Psoas muscle (tissue), 8 donors: ENCODE data around the gene RPTOR. TPM values are rescaled to one million over a fixed set of nuclear protein-coding genes. Genes with fewer than 3 reads are reported as not detected.

Experiments
- ATAC-seq, 4 donors: fragments of 200-7000 bp; cut with Tn5 transposase; one replicate each; pipeline ENCODE4 v1.9.1; 2020; ENCODE audit warnings: moderate library complexity in 3 of 4, mild to moderate bottlenecking in 2 of 4
- DNase-seq, 2 donors: peaks; one replicate each; pipeline ENCODE4 v3.0.0-alpha.2; 2020
- H3K27ac ChIP-seq: fragments of 200-600 bp; one replicate; pipeline ENCODE4 v1.8.0; 2022
- H3K27me3 ChIP-seq, 3 donors: fragments of 200-600 bp in 1 of 3; one replicate each; pipeline versions ENCODE4 v1.6.1 to v1.8.0; 2013 to 2022; ENCODE audit warnings: low read length in 2 of 3, mild to moderate bottlenecking in 2 of 3, moderate library complexity in 1 of 3; ENCODE audit not compliant: insufficient read depth in 3 of 3
- H3K36me3 ChIP-seq, 2 donors: fragments of 200-600 bp in 1 of 2; one replicate each; pipeline versions ENCODE4 v1.6.1 to v1.8.0; 2013 to 2022; ENCODE audit warnings: low read depth in 1 of 2, mild to moderate bottlenecking in 1 of 2, moderate library complexity in 1 of 2; ENCODE audit not compliant: insufficient read depth in 1 of 2
- H3K4me1 ChIP-seq: fragments of 200-600 bp; one replicate; pipeline ENCODE4 v1.8.0; 2022
- H3K4me3 ChIP-seq: fragments of 200-600 bp; one replicate; pipeline ENCODE4 v1.8.0; 2022; ENCODE audit warnings: mild to moderate bottlenecking
- H3K9me3 ChIP-seq: fragments of 200-600 bp; one replicate; pipeline ENCODE4 v1.8.0; 2022
- WGBS, 3 donors: extraction: QIAGEN DNeasy Blood & Tissue Kit; methylation state at CpG; one replicate each; pipeline versions ENCODE4 v1.1.6 to v1.1.7; 2013; 5-methylcytosine and 5-hydroxymethylcytosine counted together
- intact Hi-C, 2 donors: fragments of 100-400 bp; cut with DNase I; formaldehyde crosslinking; loops; one replicate each; pipeline versions ENCODE4 v1.11.0 to v1.14.2; 2022
- polyA plus RNA-seq, 3 donors: library from polyadenylated mRNA; stranded (reverse); fragments of 200-250 nt; gene quantifications; one replicate each; pipeline ENCODE4 v1.2.3, GENCODE V29; 2013
- total RNA-seq, 4 donors: library from RNA; stranded (reverse); fragmentation: NEBNext Ultra II Directional in 2 of 4; extraction: Animal tissue kit (Norgen Biotek cat#: 25700) in 2 of 4; gene quantifications; one replicate each; pipeline versions ENCODE4 v1.2.1 to v1.2.4, GENCODE V29; 2021 to 2023
- TF ChIP-seq, protein P1 (sequence below): fragments of 200-600 bp; IDR thresholded peaks from one replicate; pipeline ENCODE4 v1.8.0; 2022; ENCODE audit warnings: antibody characterized with exemption
- donor health status: healthy with polysubstance abuse.
- donor health status: DM: no; HTN: no; CAD: no; lungs with moderate emphysema.
- donor health status: Bipolar disorder and iron deficiency.
- donor health status: healthy.
- donor health status: DM: yes; HTN: yes; CAD: no.
- donor health status: DM: no; HTN: no; CAD: no.
- donor health status: DM: no; HTN: no; CAD: no.
- donor health status: DM: yes; HTN: yes; CAD: no.

RPTOR gene
- total and polyA plus RNA-seq, 7 donors, result 13.6 to 82.2 (median 32.5) TPM

DNA sequence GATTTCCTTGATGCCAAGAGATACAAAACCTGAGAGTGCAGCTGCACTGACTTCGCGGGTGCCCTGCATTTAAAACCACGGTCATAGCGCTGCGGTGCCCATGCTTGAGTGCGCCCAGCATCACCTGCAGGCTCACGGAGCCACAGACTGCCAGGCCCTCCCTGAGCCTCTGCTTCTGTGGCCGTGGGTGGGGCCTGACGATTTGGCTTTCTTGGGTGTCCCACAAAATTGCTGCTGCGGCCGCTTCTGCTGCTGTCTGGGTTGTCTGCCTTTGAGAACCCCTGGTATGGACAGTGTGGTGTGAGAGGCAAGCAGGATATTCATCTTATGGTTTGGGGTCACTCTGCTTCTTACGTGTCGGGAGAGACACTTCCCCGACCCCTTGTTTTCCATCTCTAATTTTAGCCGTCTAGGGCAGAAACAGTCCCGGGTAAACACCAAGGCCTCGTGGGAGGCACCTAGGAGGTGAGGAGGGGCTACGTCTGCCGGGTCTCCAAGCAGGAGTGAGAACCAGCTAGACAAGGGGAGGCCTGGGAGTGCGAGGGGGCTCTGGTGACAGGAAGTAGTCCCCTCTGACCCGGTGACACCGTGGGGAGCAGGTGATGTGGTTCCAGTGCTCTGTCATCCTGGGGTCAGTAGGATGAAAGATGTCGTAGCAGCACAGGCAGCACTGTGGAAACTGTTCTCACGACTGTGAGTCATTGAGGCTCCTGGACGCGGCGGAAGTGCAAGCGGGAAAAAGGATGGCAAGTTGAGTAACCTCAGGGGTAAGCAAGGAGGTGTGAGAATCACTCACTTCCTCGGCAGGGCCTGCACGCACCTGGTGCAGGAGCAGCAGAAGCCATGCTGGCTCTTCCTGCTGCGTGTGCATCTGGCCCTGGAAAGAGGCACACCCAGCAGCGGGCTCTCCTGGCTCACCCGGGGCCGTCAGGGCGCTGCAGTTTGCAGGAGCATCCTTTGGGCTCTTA, 176.3 kb downstream of the RPTOR start:
- no peaks in the 10 kb centered on the region for H3K27me3 ChIP-seq
- no peak overlapping the region for H3K27ac ChIP-seq
- no peaks in the 10 kb centered on the region for H3K9me3 ChIP-seq
- TF ChIP-seq, protein P1, sequence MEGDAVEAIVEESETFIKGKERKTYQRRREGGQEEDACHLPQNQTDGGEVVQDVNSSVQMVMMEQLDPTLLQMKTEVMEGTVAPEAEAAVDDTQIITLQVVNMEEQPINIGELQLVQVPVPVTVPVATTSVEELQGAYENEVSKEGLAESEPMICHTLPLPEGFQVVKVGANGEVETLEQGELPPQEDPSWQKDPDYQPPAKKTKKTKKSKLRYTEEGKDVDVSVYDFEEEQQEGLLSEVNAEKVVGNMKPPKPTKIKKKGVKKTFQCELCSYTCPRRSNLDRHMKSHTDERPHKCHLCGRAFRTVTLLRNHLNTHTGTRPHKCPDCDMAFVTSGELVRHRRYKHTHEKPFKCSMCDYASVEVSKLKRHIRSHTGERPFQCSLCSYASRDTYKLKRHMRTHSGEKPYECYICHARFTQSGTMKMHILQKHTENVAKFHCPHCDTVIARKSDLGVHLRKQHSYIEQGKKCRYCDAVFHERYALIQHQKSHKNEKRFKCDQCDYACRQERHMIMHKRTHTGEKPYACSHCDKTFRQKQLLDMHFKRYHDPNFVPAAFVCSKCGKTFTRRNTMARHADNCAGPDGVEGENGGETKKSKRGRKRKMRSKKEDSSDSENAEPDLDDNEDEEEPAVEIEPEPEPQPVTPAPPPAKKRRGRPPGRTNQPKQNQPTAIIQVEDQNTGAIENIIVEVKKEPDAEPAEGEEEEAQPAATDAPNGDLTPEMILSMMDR, result no peak
- 76 to 83% (median 78%) methylated on average over 35 of the region's 35 CpGs for WGBS, 3 donors
- ATAC-seq (peak in 2 of 4 donors; percentile 16 to 24), DNase-seq (no peak)
- H3K4me3 ChIP-seq, result no peak overlapping the region
- no peaks in the 10 kb centered on the region for H3K36me3 ChIP-seq
- intact Hi-C loops, result no loop called here
- peaks cover 15% of the 10 kb centered on the region for H3K4me1 ChIP-seq

GRCh38 chr17:80722661-80723060, 178.0 kb downstream of the RPTOR start:
- intact Hi-C loops, result no loop called here

GRCh38 chr17:80724775-80725266, 180.2 kb downstream of the RPTOR start:
- H3K36me3 ChIP-seq, result no peaks in the 10 kb centered on the region
- peak overlapping the region; percentile 2 for H3K27ac ChIP-seq
- H3K9me3 ChIP-seq, result no peaks in the 10 kb centered on the region
- peak in 3 of 4 donors; percentile 62 to 69 (median 68) for ATAC-seq
- TF ChIP-seq, protein P1, result no peak
- WGBS, 3 donors, result 76 to 86% (median 81%) methylated on average over 16 of the region's 16 CpGs
- peaks cover 43% of the 10 kb centered on the region for H3K4me1 ChIP-seq
- DNase-seq, result peak; percentile 45 to 74
- intact Hi-C loops, result no loop called here
- no peaks in the 10 kb centered on the region for H3K27me3 ChIP-seq
- no peak overlapping the region for H3K4me3 ChIP-seq

More at GRCh38 chr17:80722661-80723060, 178.0 kb downstream of the RPTOR start:
- TF ChIP-seq, protein P1, result no peak
- no peaks in the 10 kb centered on the region for H3K27me3 ChIP-seq
- ATAC-seq (peak in 1 of 4 donors; percentile 44), DNase-seq (no peak)
- H3K9me3 ChIP-seq, result no peaks in the 10 kb centered on the region
- peaks cover 27% of the 10 kb centered on the region for H3K4me1 ChIP-seq
- H3K36me3 ChIP-seq, result no peaks in the 10 kb centered on the region
- WGBS, 3 donors, result 37 to 54% (median 51%) methylated on average over 3 of the region's 3 CpGs
- no peak overlapping the region for H3K4me3 ChIP-seq
- no peak overlapping the region for H3K27ac ChIP-seq

- no peaks in the 10 kb centered on the region for H3K9me3 ChIP-seq
- intact Hi-C loops, result no loop called here
Observed at GRCh38 chr17:80725517-80725916, 180.9 kb downstream of the RPTOR start.

More at GRCh38 chr17:80725517-80725916, 180.9 kb downstream of the RPTOR start:
- H3K36me3 ChIP-seq, result no peaks in the 10 kb centered on the region
- no peak overlapping the region for H3K4me3 ChIP-seq
- H3K27me3 ChIP-seq, result no peaks in the 10 kb centered on the region
- 60 to 68% (median 62%) methylated on average over 8 of the region's 8 CpGs for WGBS, 3 donors
- peak overlapping the region; percentile 48 for H3K27ac ChIP-seq
- TF ChIP-seq, protein P1, result no peak
- peak in 1 of 4 donors; percentile 15 for ATAC-seq
- DNase-seq, result no peak
- peaks cover 49% of the 10 kb centered on the region for H3K4me1 ChIP-seq
